ENCODE data around the gene ZSCAN30. TPM values are rescaled to one million over a fixed set of nuclear protein-coding genes. Genes with fewer than 3 reads are reported as not detected.

ZSCAN30 gene
- total RNA-seq, 1 experiment from 2014 or later = 12.1 TPM

- no peak overlapping the region for H3K4me3 ChIP-seq (ENCODE audit: low read depth in 2 of 2, low read length in 2 of 2)
- intact Hi-C loops (cut with micrococcal nuclease; ENCODE audit: unreplicated experiment) (no loop called here), in situ Hi-C loops (cut with HindIII; ENCODE audit: low pct_unique_long_range_greater_than_20kb, low sequenced_read_pairs) (no loop called here)
- BruUV-seq (replicated peaks) = no TSS peak
- no peak overlapping the region for H3K27ac ChIP-seq (ENCODE audit: low read length)
- H3K4me1 ChIP-seq (ENCODE audit: control insufficient read depth, insufficient read depth, low read length) = no peaks in the 10 kb centered on the region
- peaks cover 28% of the 10 kb centered on the region for H3K9me3 ChIP-seq (ENCODE audit: control insufficient read depth, insufficient read depth, low read depth, low read length)
- CTCF ChIA-PET = no interaction called here
- TF ChIP-seq POLR2AphosphoS5 (IDR thresholded peaks at IDR 0.05; ENCODE audit: low read depth, low read length) (no peak), REST (IDR thresholded peaks at IDR 0.05; ENCODE audit: insufficient read depth in 1 of 2, low read depth in 2 of 2, low read length in 1 of 2) (no peak), TCF7L2 (IDR thresholded peaks at IDR 0.05; ENCODE audit: low read depth, low read length) (no peak), SIN3A (IDR thresholded peaks at IDR 0.05; ENCODE audit: borderline replicate concordance, insufficient read depth, low read depth, low read length) (no peak)
- TF ChIP-seq, protein P1, sequence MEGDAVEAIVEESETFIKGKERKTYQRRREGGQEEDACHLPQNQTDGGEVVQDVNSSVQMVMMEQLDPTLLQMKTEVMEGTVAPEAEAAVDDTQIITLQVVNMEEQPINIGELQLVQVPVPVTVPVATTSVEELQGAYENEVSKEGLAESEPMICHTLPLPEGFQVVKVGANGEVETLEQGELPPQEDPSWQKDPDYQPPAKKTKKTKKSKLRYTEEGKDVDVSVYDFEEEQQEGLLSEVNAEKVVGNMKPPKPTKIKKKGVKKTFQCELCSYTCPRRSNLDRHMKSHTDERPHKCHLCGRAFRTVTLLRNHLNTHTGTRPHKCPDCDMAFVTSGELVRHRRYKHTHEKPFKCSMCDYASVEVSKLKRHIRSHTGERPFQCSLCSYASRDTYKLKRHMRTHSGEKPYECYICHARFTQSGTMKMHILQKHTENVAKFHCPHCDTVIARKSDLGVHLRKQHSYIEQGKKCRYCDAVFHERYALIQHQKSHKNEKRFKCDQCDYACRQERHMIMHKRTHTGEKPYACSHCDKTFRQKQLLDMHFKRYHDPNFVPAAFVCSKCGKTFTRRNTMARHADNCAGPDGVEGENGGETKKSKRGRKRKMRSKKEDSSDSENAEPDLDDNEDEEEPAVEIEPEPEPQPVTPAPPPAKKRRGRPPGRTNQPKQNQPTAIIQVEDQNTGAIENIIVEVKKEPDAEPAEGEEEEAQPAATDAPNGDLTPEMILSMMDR (IDR thresholded peaks at IDR 0.05) = no peak
- no peaks in the 10 kb centered on the region for H3K27me3 ChIP-seq (ENCODE audit: control insufficient read depth, insufficient read depth, low read length)
- DNase-seq (ENCODE audit: low read depth, low spot score) (no peak), ATAC-seq (no peak)
- POLR2A ChIA-PET = no interaction called here
- no peaks in the 10 kb centered on the region for H3K36me3 ChIP-seq (ENCODE audit: control insufficient read depth, insufficient read depth, low read length)
Observed at GRCh38 chr18:35253655-35254287, 36.3 kb downstream of the ZSCAN30 start.

DNA sequence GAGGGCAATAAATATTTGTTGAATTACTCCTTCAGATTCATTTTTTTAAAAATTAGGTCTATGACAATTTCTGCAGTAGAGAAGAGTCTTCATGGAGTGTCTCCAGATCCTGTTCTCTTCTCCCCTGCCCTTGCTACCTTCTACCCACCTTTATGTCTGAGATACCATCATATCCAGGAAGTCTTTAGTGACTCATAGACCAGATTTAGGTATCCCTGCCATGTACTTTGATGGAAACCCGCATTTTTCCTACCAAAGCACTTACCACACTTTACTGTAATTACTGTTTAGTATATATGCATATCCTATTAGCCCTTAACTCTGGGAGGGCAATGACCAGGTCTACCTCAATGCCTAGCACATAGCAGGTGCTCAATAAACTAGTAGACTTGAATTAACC is 37.6 kb downstream of the ZSCAN30 start:
- ChIA-PET POLR2A (no interaction called here), CTCF (no interaction called here)
- ATAC-seq (no peak), DNase-seq (ENCODE audit: low read depth, low spot score) (no peak)
- intact Hi-C loops (cut with micrococcal nuclease; ENCODE audit: unreplicated experiment) (no loop called here), in situ Hi-C loops (cut with HindIII; ENCODE audit: low pct_unique_long_range_greater_than_20kb, low sequenced_read_pairs) (no loop called here)
- TF ChIP-seq, protein P1 (IDR thresholded peaks at IDR 0.05) = no peak
- TF ChIP-seq REST (IDR thresholded peaks at IDR 0.05; ENCODE audit: insufficient read depth in 1 of 2, low read depth in 2 of 2, low read length in 1 of 2) = no peak
- no peak for TF ChIP-seq POLR2AphosphoS5 (IDR thresholded peaks at IDR 0.05; ENCODE audit: low read depth, low read length)
- TF ChIP-seq TCF7L2 (IDR thresholded peaks at IDR 0.05; ENCODE audit: low read depth, low read length) = no peak
- TF ChIP-seq SIN3A (IDR thresholded peaks at IDR 0.05; ENCODE audit: borderline replicate concordance, insufficient read depth, low read depth, low read length) = no peak
- Histone ChIP-seq H3K36me3 (ENCODE audit: control insufficient read depth, insufficient read depth, low read length) (no peaks in the 10 kb centered on the region; the same call in 1 of the 2 replicates), H3K27ac (ENCODE audit: low read length) (no peak overlapping the region), H3K27me3 (ENCODE audit: control insufficient read depth, insufficient read depth, low read length) (no peaks in the 10 kb centered on the region), H3K4me1 (ENCODE audit: control insufficient read depth, insufficient read depth, low read length) (no peaks in the 10 kb centered on the region), H3K9me3 (ENCODE audit: control insufficient read depth, insufficient read depth, low read depth, low read length) (peaks cover 28% of the 10 kb centered on the region), H3K4me3 (ENCODE audit: low read depth in 2 of 2, low read length in 2 of 2) (no peak overlapping the region)
- no TSS peak for BruUV-seq (replicated peaks)

Data from Panc1 (cell line).